H1 (cell line): Measurements from ENCODE around the gene CFAP298. TPM values are rescaled to one million over a fixed set of nuclear protein-coding genes. Genes with fewer than 3 reads are reported as not detected.

Experiments used
- ASH2L ChIP-seq: fragments of 200-600, 300-600 bp; sonication (generic); IDR thresholded peaks from one replicate; pipeline ENCODE4 v1.7.1; 2017; ENCODE audit warnings: low read length
- ATF2 ChIP-seq: IDR thresholded peaks from 2 replicates; pipeline ENCODE4 v1.6.1; 2012; ENCODE audit warnings: low read length, inconsistent platforms
- ATF3 ChIP-seq: IDR thresholded peaks from 2 replicates; pipeline ENCODE4 v1.6.1; 2011; ENCODE audit warnings: low read depth, mild to moderate bottlenecking, low read length; ENCODE audit not compliant: insufficient read depth
- GABPA ChIP-seq: IDR thresholded peaks from 2 replicates; pipeline ENCODE4 v1.6.1; 2011; ENCODE audit warnings: mild to moderate bottlenecking, low read length, moderate library complexity, borderline replicate concordance; ENCODE audit not compliant: insufficient read depth
- JUN ChIP-seq: IDR thresholded peaks from 2 replicates; pipeline ENCODE4 v1.6.1; 2011; ENCODE audit warnings: low read depth, mild to moderate bottlenecking, improper control_type of control experiment, low read length
- KDM5A ChIP-seq: fragments of 200-600 bp; IDR thresholded peaks from 2 replicates; pipeline ENCODE4 v1.7.1; 2012; ENCODE audit warnings: mild to moderate bottlenecking, low read length, inconsistent platforms, mixed read lengths
- MAFK ChIP-seq: IDR thresholded peaks from 2 replicates; pipeline ENCODE4 v1.6.1; 2012; ENCODE audit warnings: low read depth, mild to moderate bottlenecking, improper control_type of control experiment, low read length
- MAX ChIP-seq: IDR thresholded peaks from 2 replicates; pipeline ENCODE4 v1.6.1; 2012; ENCODE audit warnings: inconsistent platforms
- NANOG ChIP-seq: IDR thresholded peaks from 2 replicates; pipeline ENCODE4 v1.6.1; 2011; ENCODE audit warnings: low read length, low read depth, mild to moderate bottlenecking, inconsistent platforms; ENCODE audit not compliant: insufficient read depth, poor library complexity, severe bottlenecking
- NRF1 ChIP-seq: IDR thresholded peaks from 2 replicates; pipeline ENCODE4 v1.6.1; 2011; ENCODE audit warnings: mild to moderate bottlenecking, low read depth, low read length, improper control_type of control experiment
- PHF8 ChIP-seq: fragments of 200-600 bp; sonication (generic); conservative IDR thresholded peaks from 2 replicates; pipeline ENCODE4 v1.7.1; 2012; ENCODE audit warnings: low read depth, mild to moderate bottlenecking, inconsistent platforms, low read length, moderate library complexity
- POLR2A ChIP-seq, 2 experiments: IDR thresholded peaks; 1 replicate in 1 of 2; 2 replicates in 1 of 2; pipeline ENCODE4 v1.6.1; 2011; ENCODE audit warnings: low read depth in 2 of 2, low read length in 2 of 2, mild to moderate bottlenecking in 2 of 2; ENCODE audit errors: control extremely low read depth in 1 of 2
- RBBP5 ChIP-seq: IDR thresholded peaks from 2 replicates; pipeline ENCODE4 v1.7.1; 2012; ENCODE audit warnings: low read depth, mild to moderate bottlenecking, inconsistent platforms, low read length, moderate library complexity, borderline replicate concordance
- RXRA ChIP-seq: IDR thresholded peaks from 2 replicates; pipeline ENCODE4 v1.6.1; 2011; ENCODE audit warnings: low read depth, mild to moderate bottlenecking, low read length, moderate library complexity; ENCODE audit not compliant: insufficient read depth
- SIRT6 ChIP-seq: IDR thresholded peaks from one replicate; pipeline ENCODE4 v1.7.1; 2012; ENCODE audit warnings: low read length, inconsistent platforms
- SP1 ChIP-seq: IDR thresholded peaks from 2 replicates; pipeline ENCODE4 v1.6.1; 2011; ENCODE audit warnings: low read depth, low read length
- SUZ12 ChIP-seq: fragments of 200-600 bp; sonication (generic); IDR thresholded peaks from 2 replicates; pipeline ENCODE4 v1.6.1; 2012; ENCODE audit warnings: mild to moderate bottlenecking, inconsistent platforms, low read length, moderate library complexity, mixed read lengths
- TAF1 ChIP-seq: IDR thresholded peaks from 2 replicates; pipeline ENCODE4 v1.6.1; 2011; ENCODE audit warnings: mild to moderate bottlenecking, low read depth, low read length
- TAF7 ChIP-seq: optimal IDR thresholded peaks from 2 replicates; pipeline ENCODE3; 2011; ENCODE audit warnings: low read depth, mild to moderate bottlenecking, inconsistent platforms, low read length, moderate library complexity, borderline replicate concordance
- TBP ChIP-seq: IDR thresholded peaks from 2 replicates; pipeline ENCODE4 v1.6.1; 2011; ENCODE audit warnings: low read depth, low read length, improper control_type of control experiment
- TEAD4 ChIP-seq: IDR thresholded peaks from 2 replicates; pipeline ENCODE4 v1.6.1; 2012; ENCODE audit warnings: low read depth, low read length, inconsistent platforms, mixed read lengths
- polyA plus RNA-seq, 7 experiments: library from polyadenylated mRNA; depleted of rRNA in 3 of 7; stranded (reverse) in 5 of 7; unstranded in 2 of 7; fragments of >200 nt in 5 of 7; fragments of 200-250 nt in 2 of 7; gene quantifications; 1 replicate in 5 of 7; 2 replicates in 1 of 7; 4 replicates in 1 of 7; pipeline versions ENCODE4 v1.2.1 to v1.2.3, GENCODE V29; 2011 to 2013; ENCODE audit warnings: missing spikeins in 2 of 7, mixed read lengths in 2 of 7
- total RNA-seq: library from RNA; stranded (reverse); fragmentation: NEBNext Ultra II Directional; extraction: Animal tissue kit (Norgen Biotek cat#: 25700); gene quantifications from 2 replicates; pipeline ENCODE4 v1.2.1, GENCODE V29; 2021

CFAP298 gene
- total and polyA plus RNA-seq, 2 of the 8 experiments (the other 6 are each of a cell fraction or from before 2014, with no cell fraction given) = 43.0 to 68.1 TPM

GRCh38 chr21:32612075-32612998 is at the start of gene CFAP298 (continued):
- TF ChIP-seq ATF2 (0 out of 2 replicates have a peak, but pooled peaks have one; percentile 32), NRF1 (no peak), PHF8 (peak; percentile 79), TAF7 (peak; percentile 51), MAX (peak; percentile 71), SUZ12 (peak; percentile 46; the same call in 1 of the 2 replicates), RBBP5 (peak; percentile 93), POLR2A (IDR thresholded peaks at IDR 0.05; ENCODE audit: control extremely low read depth in 1 of 2, low read depth in 2 of 2, low read length in 2 of 2) (peak in 1 of 2 experiments; percentile 77; a peak in 2 of 3 replicates), SIRT6 (peak; percentile 62), JUN (peak; percentile 28; the same call in 1 of the 2 replicates), SP1 (0 out of 2 replicates have a peak, but pooled peaks have one; percentile 20), GABPA (peak; percentile 94), RXRA (no peak), ATF3 (no peak), ASH2L (peak; percentile 55), NANOG (peak; percentile 11), KDM5A (peak; percentile 66; the same call in 1 of the 2 replicates), TEAD4 (peak; percentile 98), TAF1 (peak; percentile 78), MAFK (no peak), TBP (peak; percentile 41)
